Measurements from ENCODE around the gene UGT8.

DNA sequence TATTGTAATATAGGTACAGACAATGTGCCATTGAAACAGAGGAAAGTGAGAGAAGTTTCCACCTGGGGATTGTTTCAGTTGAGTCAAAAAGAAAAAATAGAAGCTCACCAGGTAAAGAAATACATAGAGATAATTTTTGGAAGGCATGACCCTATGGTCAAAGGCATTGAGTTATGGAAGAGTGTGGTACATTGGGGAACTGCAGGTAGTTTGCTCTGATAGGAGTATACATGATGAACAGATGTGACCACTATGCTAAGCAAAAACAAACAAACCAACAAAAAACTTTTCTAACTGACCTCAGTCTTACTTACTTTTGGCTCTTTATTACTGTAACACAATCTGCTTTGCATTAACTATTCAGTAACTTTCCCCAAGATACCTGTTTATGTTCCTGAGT, 85.9 kb downstream of the UGT8 start:
- TF ChIP-seq GATA2 (IDR thresholded peaks at IDR 0.05; ENCODE audit: low read depth, low read length) (no peak), GATA3 (IDR thresholded peaks at IDR 0.05; ENCODE audit: low read depth, low read length) (no peak)

All from SH-SY5Y (cell line).